Measurements from ENCODE around the gene NSUN4. TPM values are rescaled to one million over a fixed set of nuclear protein-coding genes. Genes with fewer than 3 reads are reported as not detected.

Gene NSUN4
- total and polyA plus RNA-seq, 2 of the 13 experiments (the other 11 are each of a cell fraction or from before 2014, with no cell fraction given) = 21.5 to 23.5 TPM

GRCh38 chr1:46409063-46409372 is 68.4 kb downstream of the NSUN4 start:
- Histone ChIP-seq H3K79me2 (ENCODE audit: insufficient read depth, low read length) (no peaks in the 10 kb centered on the region), H3K4me1 (ENCODE audit: insufficient read depth, low read length) (no peaks in the 10 kb centered on the region), H3K36me3 (replicated peaks in 1 of 2; ENCODE audit: control insufficient read depth in 1 of 2, insufficient read depth in 2 of 2, low read length in 2 of 2) (peaks cover 0 to 1% of the 10 kb centered on the region in 2 experiments; a peak in 1 of 5 replicates), H3K9ac (ENCODE audit: insufficient read depth, low read depth, low read length) (no peak overlapping the region), H3K9me3 (ENCODE audit: low read length) (no peaks in the 10 kb centered on the region), H3K4me2 (ENCODE audit: low read depth, low read length) (no peak overlapping the region), H3K27ac (ENCODE audit: extremely low read length, insufficient read depth, low read length) (no peak overlapping the region), H4K20me1 (ENCODE audit: insufficient read depth, low read length) (no peaks in the 10 kb centered on the region), H3K27me3 (ENCODE audit: control insufficient read depth in 1 of 2, insufficient read depth in 2 of 2, low read length in 2 of 2) (no peaks in the 10 kb centered on the region), H2AFZ (ENCODE audit: low read length) (no peak overlapping the region), H3K4me3 (replicated peaks in 1 of 3; ENCODE audit: insufficient read depth in 1 of 3, low read depth in 2 of 3, low read length in 3 of 3) (no peak overlapping the region)
- intact Hi-C loops (cut with micrococcal nuclease; ENCODE audit: unreplicated experiment) = no loop called here
- DNase-seq (ENCODE audit: low spot score) = no peak
- TF ChIP-seq LCORL (IDR thresholded peaks at IDR 0.05) = no peak
- no peak for TF ChIP-seq LCORL (CRISPR knock-in tag; IDR thresholded peaks at IDR 0.05)
- no peak for TF ChIP-seq ZKSCAN5 (CRISPR knock-in tag; IDR thresholded peaks at IDR 0.05)
- no peak for TF ChIP-seq PHB2 (IDR thresholded peaks at IDR 0.05; ENCODE audit: partially characterized antibody)
- TF ChIP-seq CENPX (CRISPR knock-in tag; IDR thresholded peaks at IDR 0.05) = no peak
- TF ChIP-seq, protein P1, sequence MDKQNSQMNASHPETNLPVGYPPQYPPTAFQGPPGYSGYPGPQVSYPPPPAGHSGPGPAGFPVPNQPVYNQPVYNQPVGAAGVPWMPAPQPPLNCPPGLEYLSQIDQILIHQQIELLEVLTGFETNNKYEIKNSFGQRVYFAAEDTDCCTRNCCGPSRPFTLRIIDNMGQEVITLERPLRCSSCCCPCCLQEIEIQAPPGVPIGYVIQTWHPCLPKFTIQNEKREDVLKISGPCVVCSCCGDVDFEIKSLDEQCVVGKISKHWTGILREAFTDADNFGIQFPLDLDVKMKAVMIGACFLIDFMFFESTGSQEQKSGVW (CRISPR knock-in tag; IDR thresholded peaks at IDR 0.05; ENCODE audit: borderline replicate concordance) = no peak
- no peak for TF ChIP-seq ZNF598 (CRISPR knock-in tag; IDR thresholded peaks at IDR 0.05; ENCODE audit: borderline replicate concordance)
- TF ChIP-seq SCMH1 (CRISPR knock-in tag; IDR thresholded peaks at IDR 0.05; ENCODE audit: borderline replicate concordance) = no peak
- no peak for TF ChIP-seq NFRKB (IDR thresholded peaks at IDR 0.05)
- TF ChIP-seq SP1 (IDR thresholded peaks at IDR 0.05) = no peak
- no peak for TF ChIP-seq SP1 (CRISPR knock-in tag; IDR thresholded peaks at IDR 0.05)
- FAIRE-seq = no peak
- WGBS (ENCODE audit: low lambda C conversion rate) = 86% methylated on average over 1 of the region's 1 CpG
- POLR2A ChIA-PET = no interaction called here
- no peak for ATAC-seq
- no TSS peak for BruUV-seq (replicated peaks)
- CTCF ChIA-PET (ENCODE audit: low intra/inter-chr PET ratio, low total read pairs) = no interaction called here
- in situ Hi-C loops (cut with HindIII; ENCODE audit: extremely low pct_ligation_motif_present, low pct_unique_long_range_greater_than_20kb) = no loop called here

Measured in HepG2 (cell line).